Dedifferentiated amniotic fluid mesenchymal stem cell (primary cell): Measurements from ENCODE around the gene HLA-DRB5.
"Not testable (repeated sequence)": the region's sequence is repeated elsewhere in the genome, so short reads cannot be mapped to it uniquely, and the experiment has no call there.

Source experiments
- DNase-seq: peaks from one replicate; pipeline ENCODE4 v3.0.0-alpha.2; 2016; ENCODE audit errors: extremely low spot score

The HLA-DRB5 gene

GRCh38 chr6:32529697-32530430 is at the start of gene HLA-DRB5:
TSS of gene HLA-DRB5 (minus strand) at chr6:32530287. CDS start at chr6:32530224, 63 bp downstream.
- no peak for DNase-seq

- DNase-seq: no peak
These were observed 48.9 kb upstream of the HLA-DRB5 start for GRCh38 chr6:32578962-32579361.

GRCh38 chr6:32577493-32577892 is 47.4 kb upstream of the HLA-DRB5 start:
- not testable (repeated sequence) for DNase-seq

GRCh38 chr6:32576250-32576649 is 46.2 kb upstream of the HLA-DRB5 start:
- DNase-seq: no peak

GRCh38 chr6:32570363-32570905 is 40.3 kb upstream of the HLA-DRB5 start:
- no peak for DNase-seq

GRCh38 chr6:32568561-32568960 is 38.5 kb upstream of the HLA-DRB5 start:
- no peak for DNase-seq

GRCh38 chr6:32566957-32567356 is 36.9 kb upstream of the HLA-DRB5 start:
- DNase-seq: no peak

- DNase-seq: no peak
These were observed 35.4 kb upstream of the HLA-DRB5 start for GRCh38 chr6:32565511-32565910.

- DNase-seq: no peak
These were observed 32.9 kb upstream of the HLA-DRB5 start for GRCh38 chr6:32562940-32563339.

GRCh38 chr6:32559747-32560146 is 29.7 kb upstream of the HLA-DRB5 start:
- DNase-seq: no peak

- DNase-seq: no peak
These were observed 28.5 kb upstream of the HLA-DRB5 start for GRCh38 chr6:32558426-32559057.

GRCh38 chr6:32554116-32554965 is 24.3 kb upstream of the HLA-DRB5 start:
- no peak for DNase-seq

GRCh38 chr6:32553037-32553742 is 23.1 kb upstream of the HLA-DRB5 start:
- no peak for DNase-seq

- no peak for DNase-seq
These were observed 21.3 kb upstream of the HLA-DRB5 start for GRCh38 chr6:32551410-32551809.

GRCh38 chr6:32539839-32540238 is 9.8 kb upstream of the HLA-DRB5 start:
- no peak for DNase-seq

- not testable (repeated sequence) for DNase-seq
These were observed 325 bp upstream of the HLA-DRB5 start for GRCh38 chr6:32530431-32530793.

- DNase-seq: no peak
These were observed 7.6 kb downstream of the HLA-DRB5 start for GRCh38 chr6:32522302-32523047.

- DNase-seq: no peak
These were observed 10.2 kb downstream of the HLA-DRB5 start for GRCh38 chr6:32519910-32520258.

GRCh38 chr6:32519118-32519909 is 10.8 kb downstream of the HLA-DRB5 start:
- DNase-seq: no peak
